CD14-positive monocyte (primary cell): ENCODE results near the gene FLAD1. TPM values are rescaled to one million over a fixed set of nuclear protein-coding genes. Genes with fewer than 3 reads are reported as not detected.

ENCODE experiments used
- DNase-seq, 3 donors: peaks; one replicate each; pipeline ENCODE4 v3.0.0-alpha.2; 2011 to 2022
- H2AFZ ChIP-seq: 2 replicates; pipeline ENCODE4 v1.6.0; 2012; ENCODE audit warnings: mild to moderate bottlenecking, low read depth, low read length, inconsistent platforms; ENCODE audit not compliant: insufficient read depth, poor library complexity, severe bottlenecking
- H3K27ac ChIP-seq, 2 donors: 1 replicate in 1 of 2; 2 replicates in 1 of 2; pipeline ENCODE4 v1.5.1; 2012 to 2013; ENCODE audit warnings: low read length in 2 of 2, control low read depth in 1 of 2, inconsistent platforms in 1 of 2, low read depth in 1 of 2, mild to moderate bottlenecking in 1 of 2
- H3K27me3 ChIP-seq, 2 donors: one replicate each; pipeline versions ENCODE4 v1.6.0 to v1.6.1; 2011 to 2013; ENCODE audit warnings: low read length in 2 of 2; ENCODE audit not compliant: control insufficient read depth in 2 of 2, insufficient read depth in 2 of 2
- H3K36me3 ChIP-seq, 2 donors: replicated peaks in 1 of 2; 1 replicate in 1 of 2; 2 replicates in 1 of 2; pipeline versions ENCODE4 v1.5.1 to v1.6.1; 2012 to 2013; ENCODE audit warnings: low read length in 2 of 2, control low read depth in 1 of 2, inconsistent platforms in 1 of 2, mild to moderate bottlenecking in 1 of 2; ENCODE audit not compliant: insufficient read depth in 2 of 2, control insufficient read depth in 1 of 2
- H3K4me1 ChIP-seq, 2 donors: 1 replicate in 1 of 2; 2 replicates in 1 of 2; pipeline versions ENCODE4 v1.5.1 to v1.6.1; 2012 to 2013; ENCODE audit warnings: low read length in 2 of 2, control low read depth in 1 of 2, inconsistent platforms in 1 of 2, mild to moderate bottlenecking in 1 of 2, moderate library complexity in 1 of 2; ENCODE audit not compliant: insufficient read depth in 2 of 2, control insufficient read depth in 1 of 2
- H3K4me2 ChIP-seq: replicated peaks from 2 replicates; pipeline ENCODE3; 2012; ENCODE audit warnings: low read length, moderate library complexity, mild to moderate bottlenecking; ENCODE audit not compliant: poor library complexity, severe bottlenecking; ENCODE audit errors: extremely low read depth
- H3K4me3 ChIP-seq, 3 experiments: fragments of 200-600 bp in 1 of 3; sonication (generic) in 1 of 3; replicated peaks in 1 of 3; 1 replicate in 2 of 3; 2 replicates in 1 of 3; pipeline ENCODE4 v1.5.1; 2011 to 2013; ENCODE audit warnings: low read length in 3 of 3, mild to moderate bottlenecking in 3 of 3, control low read depth in 2 of 3, low read depth in 2 of 3, inconsistent platforms in 1 of 3, moderate library complexity in 1 of 3
- H3K79me2 ChIP-seq: 2 replicates; pipeline ENCODE4 v1.6.0; 2012; ENCODE audit warnings: mild to moderate bottlenecking, control low read depth, inconsistent platforms, low read length, moderate library complexity; ENCODE audit not compliant: insufficient read depth
- H3K9ac ChIP-seq: 2 replicates; pipeline ENCODE4 v1.6.0; 2017; ENCODE audit warnings: low read length, mild to moderate bottlenecking; ENCODE audit not compliant: insufficient read depth, poor library complexity, severe bottlenecking
- H3K9me3 ChIP-seq, 2 donors: replicated peaks in 1 of 2; 1 replicate in 1 of 2; 2 replicates in 1 of 2; pipeline versions ENCODE4 v1.5.1 to v1.6.1; 2012 to 2013; ENCODE audit warnings: low read length in 2 of 2, control low read depth in 1 of 2; ENCODE audit not compliant: control insufficient read depth in 1 of 2, insufficient read depth in 1 of 2
- H4K20me1 ChIP-seq: 2 replicates; pipeline ENCODE4 v1.6.0; 2012; ENCODE audit warnings: mild to moderate bottlenecking, low read length, control low read depth, moderate library complexity; ENCODE audit not compliant: insufficient read depth
- H3K27ac Mint-ChIP-seq, 7 donors: one replicate each; pipeline ENCODE4 v1.8.0; 2020; ENCODE audit warnings: mild to moderate bottlenecking in 7 of 7, mixed read lengths in 7 of 7, moderate library complexity in 6 of 7, inconsistent platforms in 2 of 7
- H3K27me3 Mint-ChIP-seq, 3 donors: one replicate each; pipeline ENCODE4 v1.8.0; 2021 to 2022; ENCODE audit warnings: low read depth in 3 of 3, mild to moderate bottlenecking in 3 of 3, mixed read lengths in 3 of 3, moderate library complexity in 3 of 3, inconsistent platforms in 1 of 3
- H3K36me3 Mint-ChIP-seq, 2 donors: one replicate each; pipeline ENCODE4 v1.8.0; 2020; ENCODE audit warnings: mixed read lengths in 2 of 2, inconsistent platforms in 1 of 2, mild to moderate bottlenecking in 1 of 2
- H3K4me1 Mint-ChIP-seq: one replicate; pipeline ENCODE4 v1.8.0; 2020; ENCODE audit warnings: mild to moderate bottlenecking, mixed read lengths
- H3K4me3 Mint-ChIP-seq, 2 donors: one replicate each; pipeline ENCODE4 v1.8.0; 2020; ENCODE audit warnings: mild to moderate bottlenecking in 2 of 2, mixed read lengths in 2 of 2, moderate library complexity in 1 of 2
- H3K9me3 Mint-ChIP-seq, 7 donors: one replicate each; pipeline ENCODE4 v1.8.0; 2020 to 2022; ENCODE audit warnings: mixed read lengths in 7 of 7, mild to moderate bottlenecking in 6 of 7, moderate library complexity in 6 of 7, inconsistent platforms in 2 of 7
- WGBS: methylation state at CpG from one replicate; pipeline ENCODE4 v1.1.5; 2013; ENCODE audit warnings: missing lambda C conversion rate; ENCODE audit not compliant: insufficient coverage; 5-methylcytosine and 5-hydroxymethylcytosine counted together
- intact Hi-C, 2 donors: fragments of 100-400 bp; cut with micrococcal nuclease; formaldehyde crosslinking; loops; one replicate each; pipeline versions ENCODE4 v1.15.0 to v1.15.1; 2023
- polyA plus RNA-seq, 3 donors: library from polyadenylated mRNA; depleted of rRNA in 1 of 3; unstranded in 2 of 3; stranded (reverse) in 1 of 3; fragments of 300-500 nt in 2 of 3; fragments of >200 nt in 1 of 3; fragmentation: Illumina TruSeq in 2 of 3; gene quantifications; 1 replicate in 2 of 3; 2 replicates in 1 of 3; pipeline ENCODE4 v1.2.3, GENCODE V29; 2012 to 2021
- TF ChIP-seq, protein P1 (sequence below): fragments of 200-600 bp; IDR thresholded peaks from one replicate; pipeline ENCODE4 v1.8.0; 2022; ENCODE audit warnings: antibody characterized with exemption, mild to moderate bottlenecking

Gene FLAD1
- polyA plus RNA-seq, 3 donors: 31.5 to 41.6 (median 35.1) TPM

DNA sequence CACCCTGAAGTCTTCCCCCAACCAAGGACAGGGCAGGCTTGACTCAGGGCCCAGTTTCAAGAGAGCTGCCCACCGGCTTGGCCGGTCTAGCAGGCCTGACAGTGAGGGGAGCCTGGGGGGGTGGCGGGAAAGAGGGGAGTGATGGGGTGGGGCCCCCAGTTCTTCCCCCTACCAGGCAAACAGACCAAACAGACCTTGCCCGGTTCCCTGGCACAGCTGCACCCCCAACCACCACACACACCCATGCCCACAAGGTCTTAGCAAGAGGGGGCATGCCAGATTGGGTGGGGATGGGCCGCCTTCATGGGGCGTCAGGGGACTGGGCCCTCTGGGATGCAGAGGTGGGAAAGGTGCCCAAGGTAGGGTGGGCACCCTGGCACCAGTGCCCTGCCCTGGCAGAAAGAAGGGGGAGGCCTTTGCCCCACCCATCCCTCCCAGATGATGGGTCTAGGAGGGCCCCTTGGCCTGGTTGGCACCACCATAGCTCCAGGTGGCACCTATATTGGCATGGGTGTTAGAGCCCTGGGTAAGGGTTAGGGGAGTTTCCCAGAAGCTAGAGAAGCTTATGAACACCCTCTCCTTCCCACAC, 28.4 kb downstream of the FLAD1 start:
- peaks cover 99% of the 10 kb centered on the region for H3K79me2 ChIP-seq
- no peak for DNase-seq
- peak overlapping the region; percentile 91 to 99 for H3K27ac ChIP-seq
- Mint-ChIP-seq H3K4me3 (peak overlapping the region; percentile 91 to 98), H3K27ac (peak overlapping the region; percentile 85 to 94 (median 92)), H3K9me3 (no peaks in the 10 kb centered on the region), H3K4me1 (peaks cover 75% of the 10 kb centered on the region), H3K36me3 (peaks cover 28 to 52% of the 10 kb centered on the region in 2 donors), H3K27me3 (peaks cover 0 to under 1% (median 0%) of the 10 kb centered on the region in 3 donors)
- peaks cover 85 to 100% of the 10 kb centered on the region in 2 donors for H3K4me1 ChIP-seq
- TF ChIP-seq, protein P1, sequence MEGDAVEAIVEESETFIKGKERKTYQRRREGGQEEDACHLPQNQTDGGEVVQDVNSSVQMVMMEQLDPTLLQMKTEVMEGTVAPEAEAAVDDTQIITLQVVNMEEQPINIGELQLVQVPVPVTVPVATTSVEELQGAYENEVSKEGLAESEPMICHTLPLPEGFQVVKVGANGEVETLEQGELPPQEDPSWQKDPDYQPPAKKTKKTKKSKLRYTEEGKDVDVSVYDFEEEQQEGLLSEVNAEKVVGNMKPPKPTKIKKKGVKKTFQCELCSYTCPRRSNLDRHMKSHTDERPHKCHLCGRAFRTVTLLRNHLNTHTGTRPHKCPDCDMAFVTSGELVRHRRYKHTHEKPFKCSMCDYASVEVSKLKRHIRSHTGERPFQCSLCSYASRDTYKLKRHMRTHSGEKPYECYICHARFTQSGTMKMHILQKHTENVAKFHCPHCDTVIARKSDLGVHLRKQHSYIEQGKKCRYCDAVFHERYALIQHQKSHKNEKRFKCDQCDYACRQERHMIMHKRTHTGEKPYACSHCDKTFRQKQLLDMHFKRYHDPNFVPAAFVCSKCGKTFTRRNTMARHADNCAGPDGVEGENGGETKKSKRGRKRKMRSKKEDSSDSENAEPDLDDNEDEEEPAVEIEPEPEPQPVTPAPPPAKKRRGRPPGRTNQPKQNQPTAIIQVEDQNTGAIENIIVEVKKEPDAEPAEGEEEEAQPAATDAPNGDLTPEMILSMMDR: no peak
- H3K27me3 ChIP-seq: no peaks in the 10 kb centered on the region
- H3K4me3 ChIP-seq: peak overlapping the region in 2 of 3 experiments; percentile 93 to 100
- H4K20me1 ChIP-seq: peaks cover 89% of the 10 kb centered on the region
- H3K9me3 ChIP-seq: no peaks in the 10 kb centered on the region
- peak overlapping the region; percentile 79 for H3K9ac ChIP-seq
- peaks cover 29 to 38% of the 10 kb centered on the region in 2 donors for H3K36me3 ChIP-seq
- H2AFZ ChIP-seq: no peak overlapping the region
- WGBS: no CpG with 5 or more reads among the region's 6 CpGs
- intact Hi-C loops: no loop called here
- H3K4me2 ChIP-seq: peak overlapping the region; percentile 100

DNA sequence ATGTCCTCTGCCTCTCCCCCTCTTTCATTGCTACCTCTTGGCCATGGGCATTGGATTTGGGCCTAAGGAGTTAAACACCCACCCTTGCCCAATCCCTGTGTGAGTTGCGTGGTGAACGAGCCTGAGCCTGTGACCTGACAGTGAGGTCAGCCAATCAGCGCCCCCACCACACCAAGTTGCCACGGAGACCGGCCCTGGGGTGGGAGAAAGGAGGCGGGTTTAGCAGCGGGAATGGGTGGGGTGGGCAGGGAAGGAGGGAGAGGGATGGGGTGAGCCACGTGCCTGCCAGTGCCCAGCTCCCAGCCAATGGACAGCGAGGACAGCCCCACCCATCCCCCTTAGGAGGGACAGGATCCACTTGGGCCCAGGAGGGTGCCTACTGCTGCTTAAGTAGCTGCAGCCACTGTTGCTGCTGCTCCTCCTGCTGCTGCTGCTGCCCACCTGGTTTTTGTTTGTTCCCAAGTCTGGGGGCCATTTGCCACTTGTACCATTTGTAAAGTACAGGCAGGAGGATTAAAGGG, 28.9 kb downstream of the FLAD1 start:
- H3K4me1 ChIP-seq: peaks cover 85 to 100% of the 10 kb centered on the region in 2 donors
- no peak overlapping the region for H3K9ac ChIP-seq
- H3K9me3 ChIP-seq: no peaks in the 10 kb centered on the region
- TF ChIP-seq, protein P1: no peak
- peak overlapping the region; percentile 68 to 81 for H3K4me3 Mint-ChIP-seq
- peaks cover 35 to 43% of the 10 kb centered on the region in 2 donors for H3K36me3 ChIP-seq
- peak overlapping the region; percentile 38 to 95 (median 92) for H3K27ac Mint-ChIP-seq
- no CpG with 5 or more reads among the region's 9 CpGs for WGBS
- H4K20me1 ChIP-seq: peaks cover 89% of the 10 kb centered on the region
- peaks cover 29 to 58% of the 10 kb centered on the region in 2 donors for H3K36me3 Mint-ChIP-seq
- no peak overlapping the region for H2AFZ ChIP-seq
- DNase-seq: peak; percentile 47 to 66 (median 58)
- peaks cover 75% of the 10 kb centered on the region for H3K4me1 Mint-ChIP-seq
- H3K9me3 Mint-ChIP-seq: no peaks in the 10 kb centered on the region
- intact Hi-C loops: no loop called here
- peak overlapping the region; percentile 91 to 99 for H3K27ac ChIP-seq
- peaks cover 0 to 2% (median 0%) of the 10 kb centered on the region in 3 donors for H3K27me3 Mint-ChIP-seq
- H3K4me3 ChIP-seq: peak overlapping the region in 2 of 3 experiments; percentile 93 to 100
- H3K27me3 ChIP-seq: no peaks in the 10 kb centered on the region
- H3K4me2 ChIP-seq: peak overlapping the region; percentile 100
- peaks cover 98% of the 10 kb centered on the region for H3K79me2 ChIP-seq
